HG03045 (cell line): ENCODE results near the gene ELMO1.

Source experiments
- ATAC-seq: cut with Tn5 transposase; IDR thresholded peaks from one replicate; pipeline ENCODE4 v1.9.1; 2021; ENCODE audit warnings: mild to moderate bottlenecking, moderate library complexity; ENCODE audit not compliant: unreplicated experiment

Gene ELMO1

GRCh38 chr7:37109016-37109683 lies 339.5 kb downstream of the ELMO1 start:
- ATAC-seq, result no peak

- ATAC-seq, result no peak
Measured at GRCh38 chr7:37108615-37109014, 340.0 kb downstream of the ELMO1 start.

GRCh38 chr7:37107047-37107750 lies 341.5 kb downstream of the ELMO1 start:
- no peak for ATAC-seq

- ATAC-seq, result no peak
Measured at GRCh38 chr7:37105762-37106161, 342.9 kb downstream of the ELMO1 start.

- no peak for ATAC-seq
Measured at GRCh38 chr7:37104822-37105518, 343.7 kb downstream of the ELMO1 start.

- no peak for ATAC-seq
Measured at GRCh38 chr7:37102518-37103137, 346.0 kb downstream of the ELMO1 start.

- no peak for ATAC-seq
Measured at GRCh38 chr7:37100735-37101331, 347.8 kb downstream of the ELMO1 start.

GRCh38 chr7:37098762-37099161 lies 349.9 kb downstream of the ELMO1 start:
- ATAC-seq, result no peak

GRCh38 chr7:37097983-37098382 lies 350.7 kb downstream of the ELMO1 start:
- no peak for ATAC-seq

- no peak for ATAC-seq
Measured at GRCh38 chr7:37097276-37097675, 351.4 kb downstream of the ELMO1 start.

GRCh38 chr7:37096341-37096740 lies 352.3 kb downstream of the ELMO1 start:
- ATAC-seq, result no peak

GRCh38 chr7:37095122-37095521 lies 353.5 kb downstream of the ELMO1 start:
- ATAC-seq, result no peak

GRCh38 chr7:37093257-37093656 lies 355.4 kb downstream of the ELMO1 start:
- no peak for ATAC-seq

GRCh38 chr7:37092548-37092947 lies 356.1 kb downstream of the ELMO1 start:
- ATAC-seq, result no peak

GRCh38 chr7:37089972-37090371 lies 358.7 kb downstream of the ELMO1 start:
- ATAC-seq, result no peak

- ATAC-seq, result no peak
Measured at GRCh38 chr7:37085600-37085999, 363.1 kb downstream of the ELMO1 start.

- ATAC-seq, result no peak
Measured at GRCh38 chr7:37084303-37084702, 364.4 kb downstream of the ELMO1 start.

- ATAC-seq, result no peak
Measured at GRCh38 chr7:37083311-37084096, 365.2 kb downstream of the ELMO1 start.

GRCh38 chr7:37081436-37081835 lies 367.2 kb downstream of the ELMO1 start:
- no peak for ATAC-seq

- ATAC-seq, result no peak
Measured at GRCh38 chr7:37079420-37079819, 369.2 kb downstream of the ELMO1 start.
